GM21381 (cell line): ENCODE data around the gene PARM1.
A peak's percentile ranks its signal among the peaks of the same experiment; 100 is the strongest.

Experiments used
- ATAC-seq: cut with Tn5 transposase; IDR thresholded peaks from one replicate; pipeline ENCODE4 v1.9.1; 2021; ENCODE audit warnings: mild to moderate bottlenecking, moderate library complexity; ENCODE audit not compliant: unreplicated experiment

The PARM1 gene

GRCh38 chr4:74932832-74933561, at the start of gene PARM1:
Gene PARM1 (plus strand): TSS chr4:74933116. CDS start chr4:74933328, 212 bp downstream.
- peak; percentile 86 for ATAC-seq

- ATAC-seq: no peak
These were observed 48.6 kb upstream of the PARM1 start for GRCh38 chr4:74884266-74884665.

- no peak for ATAC-seq
These were observed 46.4 kb upstream of the PARM1 start for GRCh38 chr4:74886484-74886883.

GRCh38 chr4:74890341-74890740, 42.6 kb upstream of the PARM1 start:
- no peak for ATAC-seq

GRCh38 chr4:74891037-74891436, 41.9 kb upstream of the PARM1 start:
- ATAC-seq: no peak

- no peak for ATAC-seq
These were observed 39.7 kb upstream of the PARM1 start for GRCh38 chr4:74893171-74893570.

GRCh38 chr4:74896595-74896994, 36.3 kb upstream of the PARM1 start:
- ATAC-seq: no peak

- no peak for ATAC-seq
These were observed 35.5 kb upstream of the PARM1 start for GRCh38 chr4:74897386-74897785.

GRCh38 chr4:74900862-74901261, 32.1 kb upstream of the PARM1 start:
- ATAC-seq: no peak

- ATAC-seq: no peak
These were observed 28.3 kb upstream of the PARM1 start for GRCh38 chr4:74904509-74905065.

- no peak for ATAC-seq
These were observed 26.1 kb upstream of the PARM1 start for GRCh38 chr4:74906771-74907170.

- ATAC-seq: peak; percentile 78
These were observed 13.1 kb upstream of the PARM1 start for GRCh38 chr4:74919783-74920182.

GRCh38 chr4:74920704-74921103, 12.2 kb upstream of the PARM1 start:
- ATAC-seq: no peak

GRCh38 chr4:74921490-74921889, 11.4 kb upstream of the PARM1 start:
- ATAC-seq: no peak

GRCh38 chr4:74926007-74926406, 6.9 kb upstream of the PARM1 start:
- ATAC-seq: no peak

GRCh38 chr4:74930162-74930561, 2.8 kb upstream of the PARM1 start:
- ATAC-seq: no peak

GRCh38 chr4:74931376-74931775, 1.5 kb upstream of the PARM1 start:
- no peak for ATAC-seq

GRCh38 chr4:74932010-74932409, 906 bp upstream of the PARM1 start:
- ATAC-seq: no peak

GRCh38 chr4:74933562-74934015, 673 bp downstream of the PARM1 start:
- ATAC-seq: no peak

- no peak for ATAC-seq
These were observed 1.3 kb downstream of the PARM1 start for GRCh38 chr4:74934016-74934831.

- no peak for ATAC-seq
These were observed 2.0 kb downstream of the PARM1 start for GRCh38 chr4:74934888-74935287.

- no peak for ATAC-seq
These were observed 8.2 kb downstream of the PARM1 start for GRCh38 chr4:74941123-74941522.
